Transverse colon (tissue), 4 donors: ENCODE data around the gene CAVIN1. TPM values are rescaled to one million over a fixed set of nuclear protein-coding genes. Genes with fewer than 3 reads are reported as not detected.

ENCODE experiments used
- DNase-seq: peaks from one replicate; pipeline ENCODE4 v3.0.0-alpha.2; 2019
- H3K27ac ChIP-seq, 4 donors: fragments of 200-600 bp; sonication (generic); 2 replicates each; pipeline ENCODE4 v1.5.1; 2016 to 2018; ENCODE audit warnings: inconsistent platforms in 4 of 4
- H3K27me3 ChIP-seq: fragments of 200-600 bp; sonication (generic); 2 replicates; pipeline ENCODE4 v1.5.1; 2017; ENCODE audit warnings: inconsistent platforms
- H3K36me3 ChIP-seq, 4 donors: fragments of 200-600 bp; sonication (generic); 2 replicates each; pipeline ENCODE4 v1.5.1; 2017 to 2019; ENCODE audit warnings: inconsistent platforms in 4 of 4
- H3K4me1 ChIP-seq, 4 donors: fragments of 200-600 bp; sonication (generic); 2 replicates each; pipeline ENCODE4 v1.5.1; 2017 to 2020; ENCODE audit warnings: inconsistent platforms in 4 of 4
- H3K4me3 ChIP-seq, 4 donors: fragments of 200-600 bp; sonication (generic); 1 replicate in 1 of 4; 2 replicates in 3 of 4; pipeline versions ENCODE4 v1.5.1 to v1.6.1; 2017 to 2019; ENCODE audit warnings: inconsistent platforms in 4 of 4
- H3K9me3 ChIP-seq, 2 donors: fragments of 200-600 bp; sonication (generic); 2 replicates each; pipeline ENCODE4 v1.5.1; 2017 to 2019; ENCODE audit warnings: inconsistent platforms in 2 of 2
- EP300 ChIP-seq: sonication (generic); formaldehyde crosslinking; IDR thresholded peaks from one replicate; pipeline ENCODE4 v1.6.1; 2017; ENCODE audit warnings: antibody characterized with exemption, low read depth
- POLR2A ChIP-seq: fragments of 450-650 bp; IDR thresholded peaks from one replicate; pipeline ENCODE4 v1.6.1; 2016; ENCODE audit warnings: antibody characterized with exemption, mild to moderate bottlenecking, moderate library complexity
- POLR2AphosphoS5 ChIP-seq, 3 donors: sonication (generic); formaldehyde crosslinking; IDR thresholded peaks; one replicate each; pipeline ENCODE4 v1.6.1; 2016; ENCODE audit warnings: antibody characterized with exemption in 3 of 3
- WGBS, 2 donors: methylation state at CpG; one replicate each; pipeline ENCODE4 v1.1.5; 2018; ENCODE audit warnings: low coverage in 1 of 2; 5-methylcytosine and 5-hydroxymethylcytosine counted together
- in situ Hi-C, 4 donors: fragments of 200-750 bp; cut with MboI; loops; one replicate each; pipeline versions ENCODE4 v1.15.0 to v1.15.1; 2017; ENCODE audit warnings: low sequenced_read_pairs in 3 of 4, low pct_ligation_motif_present in 1 of 4, low pct_unique_long_range_greater_than_20kb in 1 of 4
- intact Hi-C: fragments of 100-400 bp; cut with DNase I; formaldehyde crosslinking; loops from one replicate; pipeline ENCODE4 v1.15.1; 2023; ENCODE audit warnings: low total_unique reads
- total RNA-seq, 4 donors: library from RNA; depleted of rRNA; stranded (reverse); fragments of >200 nt; gene quantifications; one replicate each; pipeline ENCODE4 v1.1.0, GENCODE V29; 2016
- TF ChIP-seq, protein P1 (sequence below), 5 experiments: fragments of 200-600 bp in 3 of 5; fragments of 450-650 bp in 2 of 5; sonication (generic) in 3 of 5; IDR thresholded peaks; 1 replicate in 2 of 5; 2 replicates in 3 of 5; pipeline ENCODE4 v1.5.1; 2016 to 2017; ENCODE audit warnings: antibody characterized with exemption in 5 of 5, inconsistent platforms in 3 of 5, mild to moderate bottlenecking in 2 of 5, moderate library complexity in 1 of 5

CAVIN1 gene, protein sequence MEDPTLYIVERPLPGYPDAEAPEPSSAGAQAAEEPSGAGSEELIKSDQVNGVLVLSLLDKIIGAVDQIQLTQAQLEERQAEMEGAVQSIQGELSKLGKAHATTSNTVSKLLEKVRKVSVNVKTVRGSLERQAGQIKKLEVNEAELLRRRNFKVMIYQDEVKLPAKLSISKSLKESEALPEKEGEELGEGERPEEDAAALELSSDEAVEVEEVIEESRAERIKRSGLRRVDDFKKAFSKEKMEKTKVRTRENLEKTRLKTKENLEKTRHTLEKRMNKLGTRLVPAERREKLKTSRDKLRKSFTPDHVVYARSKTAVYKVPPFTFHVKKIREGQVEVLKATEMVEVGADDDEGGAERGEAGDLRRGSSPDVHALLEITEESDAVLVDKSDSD
- total RNA-seq = 100 to 1,000 TPM in 1 of 4 donors, 10 to 100 TPM in 3; 53.7 to 135 (median 69.2) TPM

DNA sequence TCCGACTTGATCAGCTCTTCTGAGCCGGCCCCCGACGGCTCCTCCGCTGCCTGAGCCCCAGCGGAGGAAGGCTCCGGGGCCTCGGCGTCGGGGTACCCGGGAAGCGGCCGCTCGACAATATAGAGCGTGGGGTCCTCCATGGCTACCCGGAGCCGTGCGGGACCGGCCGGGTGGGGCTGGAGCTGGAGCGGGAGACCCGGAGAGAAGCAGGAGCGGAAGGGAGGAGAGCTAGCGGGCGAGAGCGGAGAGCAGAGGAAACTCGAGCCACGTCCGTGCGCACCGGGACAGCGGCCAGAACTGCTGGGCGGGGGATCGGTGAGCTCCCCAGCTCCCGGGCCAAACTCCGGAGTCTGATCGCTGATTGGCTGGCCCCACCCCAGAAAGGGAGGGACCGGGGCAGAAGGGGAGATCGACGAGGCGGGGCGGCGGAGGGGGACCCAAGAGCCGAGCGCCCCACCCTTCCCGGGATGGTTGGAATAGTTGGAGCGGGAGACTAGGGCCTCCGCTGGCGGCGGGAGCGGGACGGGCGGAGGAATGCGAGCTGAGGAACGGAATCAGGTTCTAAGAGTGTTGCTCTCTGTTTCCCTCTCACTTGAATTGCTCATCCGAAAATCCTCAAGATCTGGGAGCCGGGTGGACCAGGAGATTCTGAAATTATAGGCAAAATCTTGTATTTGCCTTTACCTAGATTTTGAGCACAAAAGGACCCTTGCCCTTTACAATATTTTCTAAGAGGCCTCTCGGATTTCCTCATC, at the start of gene CAVIN1:
Gene CAVIN1, minus strand, starts transcription at position 299 of the 755 bp plus-strand sequence. Its CDS starts 159 bp downstream, at position 140.
- H3K27me3 ChIP-seq = peaks cover 32% of the 10 kb centered on the region
- intact Hi-C loops (loop anchor here (10.0 kb wide), 1 partner anchor 102 kb away; no protein-coding TSS in a partner anchor), in situ Hi-C loops (loop anchor here in 1 of 4 donors (25.0 kb wide), 1 partner anchor 89 kb away; no protein-coding TSS in a partner anchor)
- 0 to 4% methylated on average over 2 to 56 of the region's 58 CpGs for WGBS, 2 donors
- H3K4me3 ChIP-seq = peak within 1 kb of the TSS; percentile 60 to 72 (median 70)
- TF ChIP-seq, protein P1, sequence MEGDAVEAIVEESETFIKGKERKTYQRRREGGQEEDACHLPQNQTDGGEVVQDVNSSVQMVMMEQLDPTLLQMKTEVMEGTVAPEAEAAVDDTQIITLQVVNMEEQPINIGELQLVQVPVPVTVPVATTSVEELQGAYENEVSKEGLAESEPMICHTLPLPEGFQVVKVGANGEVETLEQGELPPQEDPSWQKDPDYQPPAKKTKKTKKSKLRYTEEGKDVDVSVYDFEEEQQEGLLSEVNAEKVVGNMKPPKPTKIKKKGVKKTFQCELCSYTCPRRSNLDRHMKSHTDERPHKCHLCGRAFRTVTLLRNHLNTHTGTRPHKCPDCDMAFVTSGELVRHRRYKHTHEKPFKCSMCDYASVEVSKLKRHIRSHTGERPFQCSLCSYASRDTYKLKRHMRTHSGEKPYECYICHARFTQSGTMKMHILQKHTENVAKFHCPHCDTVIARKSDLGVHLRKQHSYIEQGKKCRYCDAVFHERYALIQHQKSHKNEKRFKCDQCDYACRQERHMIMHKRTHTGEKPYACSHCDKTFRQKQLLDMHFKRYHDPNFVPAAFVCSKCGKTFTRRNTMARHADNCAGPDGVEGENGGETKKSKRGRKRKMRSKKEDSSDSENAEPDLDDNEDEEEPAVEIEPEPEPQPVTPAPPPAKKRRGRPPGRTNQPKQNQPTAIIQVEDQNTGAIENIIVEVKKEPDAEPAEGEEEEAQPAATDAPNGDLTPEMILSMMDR (IDR thresholded peaks at IDR 0.05) = no peak
- TF ChIP-seq POLR2A (peak; percentile 92), EP300 (no peak), POLR2AphosphoS5 (IDR thresholded peaks at IDR 0.05) (peak; percentile 99 to 100 (median 99))
- no peaks in the 10 kb centered on the region for H3K9me3 ChIP-seq
- peaks cover 0 to 46% (median 25%) of the 10 kb centered on the region in 4 donors for H3K4me1 ChIP-seq
- H3K27ac ChIP-seq = peak within 1 kb of the TSS; percentile 87 to 96 (median 94)
- no peaks in the 10 kb centered on the region for H3K36me3 ChIP-seq
- peak; percentile 93 for DNase-seq

DNA sequence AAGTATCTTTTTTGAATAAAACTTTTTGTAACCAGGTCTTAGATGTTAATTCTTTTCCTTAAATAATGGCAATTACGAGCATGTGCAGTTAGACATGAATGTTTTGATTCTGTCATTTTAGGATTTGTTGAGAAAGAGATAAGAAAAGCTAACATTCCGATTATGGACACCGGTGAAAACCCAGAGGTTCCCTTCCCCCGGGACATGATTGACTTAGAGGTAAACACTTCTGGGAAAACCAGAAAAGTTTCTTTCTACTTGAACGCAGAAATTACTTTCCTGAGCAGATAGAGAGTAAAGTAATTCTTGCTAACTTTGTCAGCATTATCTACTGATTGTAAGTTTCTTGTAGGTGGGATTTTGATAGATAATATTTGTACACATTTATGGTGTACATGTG, 44.8 kb upstream of the CAVIN1 start:
- no peak for TF ChIP-seq POLR2A
- TF ChIP-seq, protein P1 (IDR thresholded peaks at IDR 0.05) = no peak
- TF ChIP-seq POLR2AphosphoS5 (IDR thresholded peaks at IDR 0.05) = no peak
- no peak for TF ChIP-seq EP300
- Histone ChIP-seq H3K27me3 (no peaks in the 10 kb centered on the region), H3K9me3 (no peaks in the 10 kb centered on the region), H3K27ac (no peak overlapping the region), H3K36me3 (peaks cover 0 to 51% (median 25%) of the 10 kb centered on the region in 4 donors), H3K4me3 (no peak overlapping the region), H3K4me1 (peaks cover 0 to 25% (median 10%) of the 10 kb centered on the region in 4 donors)
- no peak for DNase-seq
- intact Hi-C loops (no loop called here), in situ Hi-C loops (no loop called here)
- WGBS, 2 donors = 61 to 71% methylated on average over 5 of the region's 5 CpGs

DNA sequence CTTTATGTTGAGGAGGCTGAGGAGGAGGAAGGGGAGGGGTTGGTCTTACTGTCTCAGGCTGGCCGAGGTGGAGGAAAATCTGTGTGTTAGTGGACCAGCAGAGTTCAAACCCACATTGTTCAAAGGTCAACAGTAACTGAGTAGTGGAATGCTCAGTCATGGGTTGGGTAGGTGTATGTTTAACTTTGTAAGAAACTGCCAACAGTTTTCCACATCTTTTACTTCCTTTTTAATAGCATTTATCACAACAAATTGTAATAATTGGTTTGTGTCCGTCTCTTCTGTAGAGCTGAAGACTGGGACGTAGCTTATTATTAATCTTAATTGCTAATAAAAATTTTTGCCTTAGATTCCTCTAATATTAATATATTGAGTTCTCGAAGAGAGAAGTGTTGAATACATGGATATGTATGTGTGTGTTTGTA, 40.9 kb upstream of the CAVIN1 start:
- 67 to 68% methylated on average over 3 to 4 of the region's 4 CpGs for WGBS, 2 donors
- in situ Hi-C loops (no loop called here), intact Hi-C loops (no loop called here)
- no peak for TF ChIP-seq POLR2AphosphoS5 (IDR thresholded peaks at IDR 0.05)
- no peak for TF ChIP-seq EP300
- TF ChIP-seq, protein P1 (IDR thresholded peaks at IDR 0.05) = no peak
- TF ChIP-seq POLR2A = no peak
- no peak overlapping the region for H3K4me3 ChIP-seq
- peaks cover 17 to 45% (median 22%) of the 10 kb centered on the region in 4 donors for H3K4me1 ChIP-seq
- H3K27me3 ChIP-seq = no peaks in the 10 kb centered on the region
- H3K36me3 ChIP-seq = peaks cover 0 to 25% (median 11%) of the 10 kb centered on the region in 4 donors
- no peaks in the 10 kb centered on the region for H3K9me3 ChIP-seq
- H3K27ac ChIP-seq = peak overlapping the region; percentile 4 to 50 (median 32)
- no peak for DNase-seq

DNA sequence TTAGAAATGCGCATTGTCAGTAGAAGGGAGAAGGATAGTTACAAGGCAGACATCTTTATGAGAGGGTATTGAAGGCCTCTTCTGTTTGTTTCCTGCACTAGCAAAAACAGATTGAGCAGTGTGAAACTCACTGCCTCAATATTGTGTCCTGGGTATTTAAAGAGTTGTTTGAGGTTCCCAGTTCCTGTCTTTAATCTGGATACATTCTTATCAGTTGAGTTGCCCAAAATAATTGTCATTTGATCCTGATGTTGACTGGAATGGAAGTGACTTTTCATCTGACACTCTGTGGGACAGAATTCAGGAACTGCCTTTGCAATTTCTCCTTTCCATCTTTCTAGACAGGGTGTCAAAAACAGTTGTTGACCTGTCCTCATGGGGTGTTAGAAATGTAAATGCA, 37.3 kb upstream of the CAVIN1 start:
- peak overlapping the region; percentile 94 to 99 (median 97) for H3K27ac ChIP-seq
- no peak for TF ChIP-seq EP300
- TF ChIP-seq POLR2A = no peak
- TF ChIP-seq, protein P1 (IDR thresholded peaks at IDR 0.05) = no peak
- no peak for TF ChIP-seq POLR2AphosphoS5 (IDR thresholded peaks at IDR 0.05)
- 63 to 93% methylated on average over 1 of the region's 1 CpG for WGBS, 2 donors
- in situ Hi-C loops = no loop called here
- intact Hi-C loops = no loop called here
- H3K36me3 ChIP-seq = peaks cover 0 to 3% (median 0%) of the 10 kb centered on the region in 4 donors
- H3K27me3 ChIP-seq = no peaks in the 10 kb centered on the region
- H3K4me3 ChIP-seq = peak overlapping the region in 2 of 4 donors; percentile 58 to 85
- H3K4me1 ChIP-seq = peaks cover 17 to 57% (median 25%) of the 10 kb centered on the region in 4 donors
- DNase-seq = no peak
- H3K9me3 ChIP-seq = no peaks in the 10 kb centered on the region
